ENCODE results near the gene PPT2. TPM values are rescaled to one million over a fixed set of nuclear protein-coding genes. Genes with fewer than 3 reads are reported as not detected.
A peak's percentile ranks its signal among the peaks of the same experiment; 100 is the strongest.

Gene PPT2
- total and polyA plus RNA-seq, 2 of the 13 experiments (the other 11 are each of a cell fraction or from before 2014, with no cell fraction given) = 39.2 to 61.8 TPM

GRCh38 chr6:32127717-32128592, 26.0 kb upstream of the PPT2 start, which contains the start of gene ATF6B (continued):
- peak; percentile 93 for TF ChIP-seq ARID4A (CRISPR knock-in tag; IDR thresholded peaks at IDR 0.05; ENCODE audit: borderline replicate concordance)
- no peak for TF ChIP-seq MZF1 (CRISPR knock-in tag; IDR thresholded peaks at IDR 0.05; ENCODE audit: borderline replicate concordance)
- peak; percentile 54 for TF ChIP-seq RFX5 (IDR thresholded peaks at IDR 0.05; ENCODE audit: low read depth, low read length)
- peak; percentile 82 for TF ChIP-seq SNAPC2 (CRISPR knock-in tag; IDR thresholded peaks at IDR 0.05)
- 0 out of 2 replicates have a peak, but pooled peaks have one; percentile 17 for TF ChIP-seq CTCF (CRISPR knock-in tag; IDR thresholded peaks at IDR 0.05)
- no peak for TF ChIP-seq CBX2 (IDR thresholded peaks at IDR 0.05; ENCODE audit: low read depth, low read length)
- TF ChIP-seq CBX2 (CRISPR knock-in tag; IDR thresholded peaks at IDR 0.05; ENCODE audit: low read depth) = no peak
- peak; percentile 37 for TF ChIP-seq GABPA (IDR thresholded peaks at IDR 0.05; ENCODE audit: low read depth, low read length)
- TF ChIP-seq GABPA (CRISPR knock-in tag; IDR thresholded peaks at IDR 0.05; ENCODE audit: low read depth) = peak; percentile 85
- no peak for TF ChIP-seq PREB (CRISPR knock-in tag; IDR thresholded peaks at IDR 0.05)
- peak; percentile 39; the same call in 1 of the 2 replicates for TF ChIP-seq ZFP91 (CRISPR knock-in tag; IDR thresholded peaks at IDR 0.05; ENCODE audit: borderline replicate concordance)
- TF ChIP-seq LRRFIP1 (CRISPR knock-in tag; conservative IDR thresholded peaks at IDR 0.05) = no peak
- TF ChIP-seq RXRB (CRISPR knock-in tag; IDR thresholded peaks at IDR 0.05; ENCODE audit: borderline replicate concordance) = 0 out of 2 replicates have a peak, but pooled peaks have one; percentile 9
- no peak for TF ChIP-seq TCF12 (IDR thresholded peaks at IDR 0.05)
- 0 out of 2 replicates have a peak, but pooled peaks have one; percentile 68 for TF ChIP-seq TCF12 (CRISPR knock-in tag; IDR thresholded peaks at IDR 0.05)
- TF ChIP-seq TSC22D2 (CRISPR knock-in tag; IDR thresholded peaks at IDR 0.05; ENCODE audit: borderline replicate concordance) = peak; percentile 85; the same call in 1 of the 2 replicates
- TF ChIP-seq YEATS2 (CRISPR knock-in tag; IDR thresholded peaks at IDR 0.05; ENCODE audit: borderline replicate concordance) = peak; percentile 29; the same call in 1 of the 2 replicates
